HEK293 (cell line): ENCODE results near the gene KCNMA1.

Source experiments
- CTCF ChIA-PET: fragments of 350-600 bp; formaldehyde crosslinking; extraction: SDS; loops from one replicate; lab custom pipeline; 2021; ENCODE audit warnings: antibody characterized with exemption; lab: Yijun Ruan, JAX
- POLR2A ChIA-PET: fragments of 300-600 bp; formaldehyde crosslinking; extraction: SDS; loops from one replicate; lab custom pipeline; 2020; ENCODE audit warnings: antibody characterized with exemption, inconsistent platforms; lab: Yijun Ruan, JAX
- H3K27ac ChIP-seq: fragments of 200-500 bp; sonication (Bioruptor generic); 2 replicates; pipeline ENCODE4 v1.5.1; 2014; ENCODE audit warnings: low read depth, low read length, control low read depth, inconsistent platforms; ENCODE audit errors: extremely low read depth
- H3K36me3 ChIP-seq, 2 experiments: fragments of 200-500 bp in 1 of 2; sonication (Bioruptor generic) in 1 of 2; 1 replicate in 1 of 2; 2 replicates in 1 of 2; pipeline ENCODE4 v1.5.1; 2014 to 2017; ENCODE audit warnings: inconsistent platforms in 2 of 2, low read length in 2 of 2; ENCODE audit not compliant: control insufficient read depth in 2 of 2, insufficient read depth in 1 of 2
- H3K4me1 ChIP-seq: fragments of 200-500 bp; sonication (Bioruptor generic); 2 replicates; pipeline ENCODE4 v1.5.1; 2014; ENCODE audit warnings: mild to moderate bottlenecking, low read length, inconsistent platforms; ENCODE audit not compliant: control insufficient read depth, insufficient read depth
- H3K4me3 ChIP-seq: 2 replicates; pipeline ENCODE4 v1.5.1; 2011; ENCODE audit warnings: low read depth, mild to moderate bottlenecking, control low read depth, low read length, moderate library complexity
- H3K9me3 ChIP-seq: fragments of 200-500 bp; sonication (Bioruptor generic); 2 replicates; pipeline ENCODE4 v1.5.1; 2014; ENCODE audit warnings: low read depth, low read length, inconsistent platforms; ENCODE audit not compliant: control insufficient read depth, insufficient read depth
- AEBP2 ChIP-seq: fragments of 450-650 bp; formaldehyde crosslinking; IDR thresholded peaks from 2 replicates; pipeline ENCODE4 v1.5.1; 2016; ENCODE audit warnings: missing biosample characterization, missing genetic modification characterization, borderline replicate concordance
- HOXA7 ChIP-seq: sonication (generic); formaldehyde crosslinking; IDR thresholded peaks from 2 replicates; pipeline ENCODE4 v1.8.1; 2022; ENCODE audit warnings: missing genetic modification reagents, borderline replicate concordance
- OSR2 ChIP-seq: fragments of 450-650 bp; formaldehyde crosslinking; IDR thresholded peaks from 2 replicates; pipeline ENCODE4 v1.5.1; 2016; ENCODE audit warnings: missing biosample characterization, missing genetic modification characterization
- SP2 ChIP-seq: fragments of 450-650 bp; formaldehyde crosslinking; IDR thresholded peaks from 2 replicates; pipeline ENCODE4 v1.5.1; 2016; ENCODE audit warnings: missing biosample characterization, missing genetic modification characterization
- SP3 ChIP-seq: fragments of 450-650 bp; formaldehyde crosslinking; IDR thresholded peaks from 2 replicates; pipeline ENCODE4 v1.5.1; 2016; ENCODE audit warnings: missing biosample characterization, missing genetic modification characterization
- ZBTB1 ChIP-seq: fragments of 450-650 bp; formaldehyde crosslinking; IDR thresholded peaks from 2 replicates; pipeline ENCODE4 v1.5.1; 2016; ENCODE audit warnings: missing biosample characterization, missing genetic modification characterization
- ZBTB7A ChIP-seq: fragments of 450-650 bp; formaldehyde crosslinking; IDR thresholded peaks from 2 replicates; pipeline ENCODE4 v1.5.1; 2016; ENCODE audit warnings: low read depth, missing biosample characterization, missing genetic modification characterization
- ZNF138 ChIP-seq: fragments of 450-650 bp; formaldehyde crosslinking; IDR thresholded peaks from 2 replicates; pipeline ENCODE4 v1.5.1; 2016; ENCODE audit warnings: missing biosample characterization, missing genetic modification characterization, borderline replicate concordance
- ZNF19 ChIP-seq: fragments of 450-650 bp; formaldehyde crosslinking; IDR thresholded peaks from 2 replicates; pipeline ENCODE4; 2016; ENCODE audit warnings: missing biosample characterization, missing genetic modification characterization, low read depth
- ZNF274 ChIP-seq, 2 experiments: fragments of 200-500 bp in 1 of 2; fragments of 450-650 bp in 1 of 2; sonication (Bioruptor generic) in 1 of 2; formaldehyde crosslinking in 1 of 2; IDR thresholded peaks; 2 replicates each; pipeline versions ENCODE4 v1.5.1 to v1.6.1; 2014 to 2016; ENCODE audit warnings: borderline replicate concordance in 1 of 2, inconsistent platforms in 1 of 2, low read length in 1 of 2, missing biosample characterization in 1 of 2, missing genetic modification characterization in 1 of 2
- ZNF280C ChIP-seq: fragments of 450-650 bp; formaldehyde crosslinking; IDR thresholded peaks from 2 replicates; pipeline ENCODE4 v1.5.1; 2016; ENCODE audit warnings: missing biosample characterization, missing genetic modification characterization
- ZNF311 ChIP-seq: fragments of 450-650 bp; formaldehyde crosslinking; IDR thresholded peaks from 2 replicates; pipeline ENCODE4 v1.5.1; 2017; ENCODE audit warnings: missing biosample characterization, missing genetic modification characterization, borderline replicate concordance
- ZNF404 ChIP-seq: fragments of 450-650 bp; formaldehyde crosslinking; IDR thresholded peaks from 2 replicates; pipeline ENCODE4 v1.5.1; 2017; ENCODE audit warnings: missing biosample characterization, missing genetic modification characterization
- ZNF623 ChIP-seq: fragments of 450-650 bp; formaldehyde crosslinking; IDR thresholded peaks from 2 replicates; pipeline ENCODE4 v1.5.1; 2016; ENCODE audit warnings: missing biosample characterization, missing genetic modification characterization
- ZNF645 ChIP-seq: fragments of 450-650 bp; formaldehyde crosslinking; IDR thresholded peaks from 2 replicates; pipeline ENCODE4; 2016; ENCODE audit warnings: missing biosample characterization, missing genetic modification characterization
- ZNF707 ChIP-seq: fragments of 450-650 bp; formaldehyde crosslinking; IDR thresholded peaks from 2 replicates; pipeline ENCODE4 v1.5.1; 2016; ENCODE audit warnings: missing biosample characterization, missing genetic modification characterization
- ZNF768 ChIP-seq: fragments of 450-650 bp; formaldehyde crosslinking; IDR thresholded peaks from 2 replicates; pipeline ENCODE4 v1.5.1; 2018; ENCODE audit warnings: missing biosample characterization, mild to moderate bottlenecking, missing genetic modification characterization
- ZNF830 ChIP-seq: fragments of 450-650 bp; IDR thresholded peaks from 2 replicates; pipeline ENCODE4 v1.5.0; 2018; ENCODE audit warnings: missing biosample characterization, missing genetic modification characterization, low read depth, mild to moderate bottlenecking, moderate library complexity
- ZNF837 ChIP-seq: fragments of 450-650 bp; formaldehyde crosslinking; IDR thresholded peaks from 2 replicates; pipeline ENCODE4 v1.5.1; 2016; ENCODE audit warnings: missing biosample characterization, missing genetic modification characterization

KCNMA1 gene

GRCh38 chr10:76942628-76943416 lies 694.8 kb downstream of the KCNMA1 start:
- CTCF ChIA-PET, result interaction anchor here (0.6 kb wide), 1 partner anchor 363 kb away, joined by 4 read pairs; no protein-coding TSS in a partner anchor
- no peaks in the 10 kb centered on the region for H3K4me1 ChIP-seq
- no peak overlapping the region for H3K27ac ChIP-seq
- no peaks in the 10 kb centered on the region for H3K9me3 ChIP-seq
- POLR2A ChIA-PET, result no interaction called here
- TF ChIP-seq ZNF837 (no peak), ZBTB1 (tag by site-specific recombination) (no peak), ZBTB7A (tag by site-specific recombination) (no peak), ZNF138 (tag by site-specific recombination) (no peak), HOXA7 (CRISPR knock-in tag) (no peak), ZNF707 (tag by site-specific recombination) (no peak), ZNF274 (IDR thresholded peaks at IDR 0.05; ENCODE audit: low read length) (no peak), ZNF274 (tag by site-specific recombination; IDR thresholded peaks at IDR 0.05; ENCODE audit: borderline replicate concordance) (no peak), ZNF623 (tag by site-specific recombination) (no peak), ZNF768 (tag by site-specific recombination) (no peak), ZNF280C (tag by site-specific recombination) (no peak), AEBP2 (no peak), SP2 (tag by site-specific recombination) (no peak), ZNF830 (tag by site-specific recombination) (no peak), ZNF404 (no peak), ZNF311 (tag by site-specific recombination) (no peak), ZNF645 (tag by site-specific recombination) (no peak), SP3 (tag by site-specific recombination) (no peak), ZNF19 (tag by site-specific recombination) (no peak)
- H3K4me3 ChIP-seq, result no peak overlapping the region
- no peaks in the 10 kb centered on the region for H3K36me3 ChIP-seq

GRCh38 chr10:76939933-76940468 lies 697.6 kb downstream of the KCNMA1 start:
- CTCF ChIA-PET, result no interaction called here
- no peak overlapping the region for H3K27ac ChIP-seq
- TF ChIP-seq OSR2 (tag by site-specific recombination), result no peak
- TF ChIP-seq, all 188 proteins: peak for 0
- no peak overlapping the region for H3K4me3 ChIP-seq
- no peaks in the 10 kb centered on the region for H3K9me3 ChIP-seq
- peaks cover 5% of the 10 kb centered on the region; the same call in 1 of the 2 replicates for H3K4me1 ChIP-seq
- no peaks in the 10 kb centered on the region for H3K36me3 ChIP-seq
- POLR2A ChIA-PET, result no interaction called here
